Endodermal cell (in vitro differentiated cells): ENCODE data around the gene GSG1L. TPM values are rescaled to one million over a fixed set of nuclear protein-coding genes. Genes with fewer than 3 reads are reported as not detected.

Source experiments
- DNase-seq: peaks from one replicate; pipeline ENCODE4 v3.0.0-alpha.2; 2017
- H3K27ac ChIP-seq: 2 replicates; pipeline ENCODE4 v1.5.1; 2013; ENCODE audit warnings: mild to moderate bottlenecking, low read depth, low read length, moderate library complexity
- H3K27me3 ChIP-seq: 2 replicates; pipeline ENCODE4 v1.6.1; 2013; ENCODE audit warnings: mild to moderate bottlenecking, low read length, moderate library complexity; ENCODE audit not compliant: insufficient read depth, control insufficient read depth, poor library complexity, severe bottlenecking
- H3K36me3 ChIP-seq: 2 replicates; pipeline ENCODE4 v1.7.0; 2013; ENCODE audit warnings: mild to moderate bottlenecking, low read length, moderate library complexity; ENCODE audit not compliant: control insufficient read depth, insufficient read depth
- H3K4me1 ChIP-seq: one replicate; pipeline ENCODE4 v1.7.0; 2013; ENCODE audit warnings: low read length; ENCODE audit not compliant: control insufficient read depth, insufficient read depth
- H3K4me3 ChIP-seq: 2 replicates; pipeline ENCODE4 v1.5.1; 2013; ENCODE audit warnings: mild to moderate bottlenecking, low read length, moderate library complexity
- H3K9ac ChIP-seq: 2 replicates; pipeline ENCODE4 v1.6.1; 2013; ENCODE audit warnings: mild to moderate bottlenecking, low read length, moderate library complexity; ENCODE audit not compliant: poor library complexity, severe bottlenecking; ENCODE audit errors: extremely low read depth
- H3K9me3 ChIP-seq: 2 replicates; pipeline ENCODE4 v1.6.1; 2013; ENCODE audit warnings: mild to moderate bottlenecking, low read length, moderate library complexity; ENCODE audit not compliant: control insufficient read depth
- H3K27ac Mint-ChIP-seq: 2 replicates; pipeline ENCODE4 v1.8.0; 2020; ENCODE audit warnings: mixed read lengths
- H3K27me3 Mint-ChIP-seq: 2 replicates; pipeline ENCODE4 v1.8.0; 2021; ENCODE audit warnings: mild to moderate bottlenecking, mixed read lengths; ENCODE audit not compliant: insufficient read depth
- H3K36me3 Mint-ChIP-seq: 2 replicates; pipeline ENCODE4 v1.8.0; 2020; ENCODE audit warnings: low read depth, mixed read lengths
- H3K4me1 Mint-ChIP-seq: 2 replicates; pipeline ENCODE4 v1.8.0; 2020; ENCODE audit warnings: mixed read lengths
- H3K4me3 Mint-ChIP-seq: 2 replicates; pipeline ENCODE4 v1.8.0; 2020; ENCODE audit warnings: mild to moderate bottlenecking, moderate library complexity, mixed read lengths
- H3K9me3 Mint-ChIP-seq: 2 replicates; pipeline ENCODE4 v1.8.0; 2020; ENCODE audit warnings: mild to moderate bottlenecking, mixed read lengths
- CTCF ChIP-seq: fragments of 200-600 bp; sonication (generic); conservative IDR thresholded peaks from 2 replicates; pipeline ENCODE4 v1.5.0; 2021; ENCODE audit warnings: antibody characterized with exemption, mild to moderate bottlenecking
- WGBS, 2 experiments: methylation state at CpG; one replicate each; pipeline versions ENCODE4 v1.1.5 to v1.1.7; 2013; ENCODE audit warnings: missing lambda C conversion rate in 2 of 2, mixed read lengths in 1 of 2; ENCODE audit not compliant: insufficient coverage in 1 of 2, insufficient read length in 1 of 2; 5-methylcytosine and 5-hydroxymethylcytosine counted together
- total RNA-seq, 2 donors: library from RNA; stranded (reverse); fragmentation: NEBNext Ultra II Directional in 1 of 2; extraction: Animal tissue kit (Norgen Biotek cat#: 25700) in 1 of 2; gene quantifications; 2 replicates in 1 of 2; 3 replicates in 1 of 2; pipeline ENCODE4 v1.2.1, GENCODE V29; 2021

GSG1L gene
- total RNA-seq, 2 donors from 2014 or later, result 0.24 TPM; not detected in 1

- Histone ChIP-seq H3K36me3 (no peaks in the 10 kb centered on the region), H3K27ac (no peak overlapping the region), H3K9ac (no peak overlapping the region), H3K4me3 (no peak overlapping the region), H3K27me3 (peaks cover 6% of the 10 kb centered on the region), H3K9me3 (peaks cover 23% of the 10 kb centered on the region), H3K4me1 (no peaks in the 10 kb centered on the region)
- no peak for TF ChIP-seq CTCF
- H3K4me1 Mint-ChIP-seq, result no peaks in the 10 kb centered on the region
- H3K36me3 Mint-ChIP-seq, result peaks cover 3% of the 10 kb centered on the region
- peaks cover 21% of the 10 kb centered on the region for H3K27me3 Mint-ChIP-seq
- no peak overlapping the region for H3K4me3 Mint-ChIP-seq
- peaks cover 37% of the 10 kb centered on the region for H3K9me3 Mint-ChIP-seq
- no peak for DNase-seq
- WGBS, 2 experiments, result 78 to 83% methylated on average over 2 to 4 of the region's 4 CpGs
- no peak overlapping the region for H3K27ac Mint-ChIP-seq
These were observed 193.3 kb downstream of the GSG1L start for GRCh38 chr16:27870116-27870798.

- no peaks in the 10 kb centered on the region for H3K36me3 ChIP-seq
- Mint-ChIP-seq H3K27ac (no peak overlapping the region), H3K36me3 (peaks cover 3% of the 10 kb centered on the region), H3K4me3 (no peak overlapping the region), H3K9me3 (peaks cover 30% of the 10 kb centered on the region), H3K4me1 (no peaks in the 10 kb centered on the region), H3K27me3 (peaks cover 15% of the 10 kb centered on the region)
- no peak overlapping the region for H3K9ac ChIP-seq
- no peaks in the 10 kb centered on the region for H3K4me1 ChIP-seq
- H3K9me3 ChIP-seq, result peaks cover 15% of the 10 kb centered on the region
- 91 to 100% methylated on average over 1 of the region's 1 CpG for WGBS, 2 experiments
- peaks cover 6% of the 10 kb centered on the region for H3K27me3 ChIP-seq
- DNase-seq, result no peak
- H3K4me3 ChIP-seq, result no peak overlapping the region
- no peak overlapping the region for H3K27ac ChIP-seq
- no peak for TF ChIP-seq CTCF
These were observed 194.1 kb downstream of the GSG1L start for GRCh38 chr16:27869411-27869810.

- no peak overlapping the region for H3K4me3 Mint-ChIP-seq
- peaks cover 18% of the 10 kb centered on the region for H3K27me3 Mint-ChIP-seq
- no peaks in the 10 kb centered on the region for H3K4me1 ChIP-seq
- H3K27ac ChIP-seq, result no peak overlapping the region
- no peaks in the 10 kb centered on the region for H3K36me3 ChIP-seq
- no peak overlapping the region for H3K9ac ChIP-seq
- H3K9me3 Mint-ChIP-seq, result peaks cover 30% of the 10 kb centered on the region
- H3K27ac Mint-ChIP-seq, result no peak overlapping the region
- no peak for DNase-seq
- no peaks in the 10 kb centered on the region for H3K36me3 Mint-ChIP-seq
- H3K9me3 ChIP-seq, result peaks cover 5% of the 10 kb centered on the region
- H3K27me3 ChIP-seq, result peaks cover 6% of the 10 kb centered on the region
- no peak for TF ChIP-seq CTCF
- H3K4me3 ChIP-seq, result no peak overlapping the region
- WGBS, 2 experiments, result 92 to 95% methylated on average over 5 to 7 of the region's 7 CpGs
- no peaks in the 10 kb centered on the region for H3K4me1 Mint-ChIP-seq
These were observed 195.3 kb downstream of the GSG1L start for GRCh38 chr16:27868180-27868579.
